RWPE1 (cell line): ENCODE data around the gene GNA15.

Source experiments
- CTCF ChIA-PET: fragments of 350-600 bp; sonication (Branson Sonifier 250); formaldehyde crosslinking; extraction: SDS; loops from one replicate; lab custom pipeline; 2021; lab: Yijun Ruan, JAX
- POLR2A ChIA-PET: fragments of 400-600 bp; formaldehyde crosslinking; extraction: SDS; loops from one replicate; lab custom pipeline; 2020; ENCODE audit warnings: antibody characterized with exemption; ENCODE audit not compliant: low non-redundant PET; lab: Yijun Ruan, JAX
- DNase-seq: peaks from one replicate; pipeline ENCODE4 v3.0.0; 2012; ENCODE audit warnings: low spot score
- H3K27ac ChIP-seq: fragments of 450-650 bp; 2 replicates; pipeline ENCODE4 v1.5.1; 2017
- TF ChIP-seq, protein P1 (sequence below): fragments of 450-650 bp; conservative IDR thresholded peaks from 2 replicates; pipeline ENCODE4 v1.5.1; 2017; ENCODE audit warnings: low read depth, mild to moderate bottlenecking

GNA15 gene

DNA sequence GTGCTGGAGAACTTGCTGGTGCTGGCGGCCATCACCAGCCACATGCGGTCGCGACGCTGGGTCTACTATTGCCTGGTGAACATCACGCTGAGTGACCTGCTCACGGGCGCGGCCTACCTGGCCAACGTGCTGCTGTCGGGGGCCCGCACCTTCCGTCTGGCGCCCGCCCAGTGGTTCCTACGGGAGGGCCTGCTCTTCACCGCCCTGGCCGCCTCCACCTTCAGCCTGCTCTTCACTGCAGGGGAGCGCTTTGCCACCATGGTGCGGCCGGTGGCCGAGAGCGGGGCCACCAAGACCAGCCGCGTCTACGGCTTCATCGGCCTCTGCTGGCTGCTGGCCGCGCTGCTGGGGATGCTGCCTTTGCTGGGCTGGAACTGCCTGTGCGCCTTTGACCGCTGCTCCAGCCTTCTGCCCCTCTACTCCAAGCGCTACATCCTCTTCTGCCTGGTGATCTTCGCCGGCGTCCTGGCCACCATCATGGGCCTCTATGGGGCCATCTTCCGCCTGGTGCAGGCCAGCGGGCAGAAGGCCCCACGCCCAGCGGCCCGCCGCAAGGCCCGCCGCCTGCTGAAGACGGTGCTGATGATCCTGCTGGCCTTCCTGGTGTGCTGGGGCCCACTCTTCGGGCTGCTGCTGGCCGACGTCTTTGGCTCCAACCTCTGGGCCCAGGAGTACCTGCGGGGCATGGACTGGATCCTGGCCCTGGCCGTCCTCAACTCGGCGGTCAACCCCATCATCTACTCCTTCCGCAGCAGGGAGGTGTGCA lies 43.3 kb downstream of the GNA15 start:
- DNase-seq, result no peak
- ChIA-PET POLR2A (no interaction called here), CTCF (interaction anchor here (0.6 kb wide), 1 partner anchor 215 kb away, joined by 3 read pairs; no protein-coding TSS in a partner anchor)
- H3K27ac ChIP-seq, result peak overlapping the region; percentile 87
- TF ChIP-seq, protein P1, sequence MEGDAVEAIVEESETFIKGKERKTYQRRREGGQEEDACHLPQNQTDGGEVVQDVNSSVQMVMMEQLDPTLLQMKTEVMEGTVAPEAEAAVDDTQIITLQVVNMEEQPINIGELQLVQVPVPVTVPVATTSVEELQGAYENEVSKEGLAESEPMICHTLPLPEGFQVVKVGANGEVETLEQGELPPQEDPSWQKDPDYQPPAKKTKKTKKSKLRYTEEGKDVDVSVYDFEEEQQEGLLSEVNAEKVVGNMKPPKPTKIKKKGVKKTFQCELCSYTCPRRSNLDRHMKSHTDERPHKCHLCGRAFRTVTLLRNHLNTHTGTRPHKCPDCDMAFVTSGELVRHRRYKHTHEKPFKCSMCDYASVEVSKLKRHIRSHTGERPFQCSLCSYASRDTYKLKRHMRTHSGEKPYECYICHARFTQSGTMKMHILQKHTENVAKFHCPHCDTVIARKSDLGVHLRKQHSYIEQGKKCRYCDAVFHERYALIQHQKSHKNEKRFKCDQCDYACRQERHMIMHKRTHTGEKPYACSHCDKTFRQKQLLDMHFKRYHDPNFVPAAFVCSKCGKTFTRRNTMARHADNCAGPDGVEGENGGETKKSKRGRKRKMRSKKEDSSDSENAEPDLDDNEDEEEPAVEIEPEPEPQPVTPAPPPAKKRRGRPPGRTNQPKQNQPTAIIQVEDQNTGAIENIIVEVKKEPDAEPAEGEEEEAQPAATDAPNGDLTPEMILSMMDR, result no peak

DNA sequence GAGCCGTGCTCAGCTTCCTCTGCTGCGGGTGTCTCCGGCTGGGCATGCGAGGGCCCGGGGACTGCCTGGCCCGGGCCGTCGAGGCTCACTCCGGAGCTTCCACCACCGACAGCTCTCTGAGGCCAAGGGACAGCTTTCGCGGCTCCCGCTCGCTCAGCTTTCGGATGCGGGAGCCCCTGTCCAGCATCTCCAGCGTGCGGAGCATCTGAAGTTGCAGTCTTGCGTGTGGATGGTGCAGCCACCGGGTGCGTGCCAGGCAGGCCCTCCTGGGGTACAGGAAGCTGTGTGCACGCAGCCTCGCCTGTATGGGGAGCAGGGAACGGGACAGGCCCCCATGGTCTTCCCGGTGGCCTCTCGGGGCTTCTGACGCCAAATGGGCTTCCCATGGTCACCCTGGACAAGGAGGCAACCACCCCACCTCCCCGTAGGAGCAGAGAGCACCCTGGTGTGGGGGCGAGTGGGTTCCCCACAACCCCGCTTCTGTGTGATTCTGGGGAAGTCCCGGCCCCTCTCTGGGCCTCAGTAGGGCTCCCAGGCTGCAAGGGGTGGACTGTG lies 44.0 kb downstream of the GNA15 start:
- no peak for DNase-seq
- POLR2A ChIA-PET, result no interaction called here
- CTCF ChIA-PET, result interaction anchor here (0.6 kb wide), 1 partner anchor 216 kb away, joined by 3 read pairs; no protein-coding TSS in a partner anchor
- TF ChIP-seq, protein P1, result no peak
- H3K27ac ChIP-seq, result peak overlapping the region; percentile 87

DNA sequence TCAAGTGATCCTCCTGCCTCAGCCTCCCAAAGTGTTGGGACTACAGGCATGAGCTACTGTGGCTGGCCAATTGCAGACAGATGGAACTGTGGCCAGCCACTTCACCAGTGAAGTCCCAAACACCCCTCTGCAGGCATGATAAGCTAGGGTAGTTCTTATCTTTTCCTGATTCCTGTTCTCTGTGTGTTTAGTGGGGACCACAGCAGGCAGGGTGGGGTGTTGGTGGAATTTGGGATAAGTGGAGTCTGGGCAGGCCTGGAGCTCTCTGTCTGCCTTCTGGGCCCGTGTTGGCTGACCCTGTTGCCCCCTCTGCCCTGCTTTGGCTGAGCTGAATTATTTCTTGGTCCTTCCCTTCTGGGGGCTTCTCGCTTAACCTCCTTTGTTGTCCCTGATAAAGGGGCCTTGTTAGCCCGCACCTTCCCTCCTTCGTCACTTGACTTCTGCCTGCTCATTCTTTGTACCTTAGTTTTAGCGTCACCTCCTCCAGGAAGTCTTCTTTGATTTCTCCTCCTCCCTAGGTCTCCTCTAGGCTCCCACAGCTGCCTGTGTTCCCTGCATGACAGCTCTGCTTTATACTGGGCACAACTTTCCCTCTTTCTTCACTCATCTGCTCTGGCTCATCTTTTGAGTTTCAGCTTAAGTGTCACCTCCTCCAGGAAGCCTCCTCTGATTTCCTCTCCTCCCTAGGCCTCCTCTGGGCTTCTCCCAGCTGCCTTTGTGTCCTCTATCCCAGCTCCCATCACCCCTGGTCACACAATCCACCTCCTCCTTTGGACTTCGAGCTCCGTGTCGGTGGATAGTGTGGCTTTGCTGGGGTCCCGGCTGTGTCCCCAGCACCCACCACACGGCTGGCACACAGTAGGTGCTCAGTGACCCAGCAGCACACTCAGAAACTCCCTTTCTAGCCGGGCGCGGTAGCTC lies 48.1 kb downstream of the GNA15 start:
- DNase-seq, result no peak
- peak overlapping the region; percentile 87 for H3K27ac ChIP-seq
- CTCF ChIA-PET, result interaction anchor here (0.6 kb wide), 2 partner anchors 37 to 425 kb away, joined by 3 read pairs; no protein-coding TSS in a partner anchor
- POLR2A ChIA-PET, result interaction anchor here (0.5 to 0.7 kb wide), 2 partner anchors 207 to 233 kb away, joined by 3 to 5 read pairs; no protein-coding TSS in a partner anchor
- TF ChIP-seq, protein P1, result no peak

DNA sequence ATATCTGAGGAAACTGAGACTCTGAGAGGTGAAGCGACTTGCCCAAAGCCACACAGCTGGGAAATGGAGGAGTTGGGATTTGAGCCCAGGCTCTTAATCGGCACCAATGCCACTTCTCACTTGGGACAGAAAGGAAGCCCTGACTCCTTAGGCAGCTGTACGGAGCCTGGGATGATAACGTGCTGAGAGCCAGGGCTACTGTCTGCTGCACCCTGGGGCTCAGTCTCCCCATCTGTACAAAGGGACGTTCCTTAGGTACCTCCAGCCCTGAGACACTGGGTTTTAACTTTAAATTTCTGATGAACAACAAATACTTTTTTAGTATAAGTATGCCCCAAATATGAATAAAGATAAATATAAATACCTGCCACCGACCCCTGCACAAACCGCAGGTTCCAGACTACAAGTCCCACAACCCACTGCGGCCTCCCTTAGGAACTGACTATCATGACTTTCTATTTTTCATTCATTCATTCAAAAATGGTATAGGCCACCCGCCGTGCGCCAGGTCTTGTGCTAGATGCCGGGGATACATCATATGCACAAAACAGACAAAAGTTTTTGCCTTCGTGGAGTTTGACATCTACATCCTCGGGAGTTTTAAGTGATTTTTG lies 49.1 kb downstream of the GNA15 start:
- DNase-seq, result peak; percentile 31
- H3K27ac ChIP-seq, result peak overlapping the region; percentile 87
- TF ChIP-seq, protein P1, result no peak
- ChIA-PET CTCF (interaction anchor here (0.6 kb wide), 2 partner anchors 38 to 426 kb away, joined by 3 read pairs; no protein-coding TSS in a partner anchor), POLR2A (interaction anchor here (0.5 to 0.7 kb wide), 2 partner anchors 132 to 208 kb away, joined by 3 read pairs; no protein-coding TSS in a partner anchor)

DNA sequence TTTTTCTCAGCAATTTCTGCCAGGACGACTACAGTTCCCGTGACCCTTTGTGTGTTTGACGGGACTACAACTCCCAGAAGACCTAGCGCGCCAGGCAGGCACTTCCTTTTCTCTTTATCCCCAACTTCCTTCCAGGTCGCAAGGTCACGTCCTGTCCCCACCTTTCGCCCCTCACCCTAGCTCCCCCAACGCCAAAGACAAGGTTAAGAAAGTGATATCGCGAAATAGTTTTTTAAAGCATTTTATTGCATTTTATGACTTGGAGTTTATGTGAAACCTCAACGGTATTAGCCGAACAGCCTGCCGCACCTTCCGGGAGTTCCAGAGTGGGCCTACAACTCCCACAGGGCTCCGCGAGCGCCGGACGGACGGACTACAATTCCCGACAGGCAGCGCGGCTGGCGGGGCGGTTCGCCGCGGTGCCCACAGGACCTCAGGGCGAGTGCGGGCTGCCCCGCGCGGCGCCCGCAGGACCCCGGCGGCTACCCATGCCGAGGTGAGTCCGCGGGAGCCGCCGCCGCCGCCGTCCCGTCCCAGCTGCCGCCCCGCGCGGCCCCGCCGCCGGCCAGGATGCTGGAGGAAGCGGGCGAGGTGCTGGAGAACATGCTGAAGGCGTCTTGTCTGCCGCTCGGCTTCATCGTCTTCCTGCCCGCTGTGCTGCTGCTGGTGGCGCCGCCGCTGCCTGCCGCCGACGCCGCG lies 49.8 kb downstream of the GNA15 start, which contains the start of gene NCLN:
TSS of gene NCLN (plus strand) at position 470 of the 699 bp plus-strand sequence. CDS start at position 571, 101 bp downstream.
- H3K27ac ChIP-seq, result peak within 1 kb of the TSS; percentile 87
- peak; percentile 83 for DNase-seq
- POLR2A ChIA-PET, result no interaction called here
- TF ChIP-seq, protein P1, result no peak
- CTCF ChIA-PET, result interaction anchor here (0.6 kb wide), 1 partner anchor 321 kb away, joined by 3 read pairs; the partner anchor contains the start of gene FZR1
